ENCODE data around the gene SERTAD3. TPM values are rescaled to one million over a fixed set of nuclear protein-coding genes. Genes with fewer than 3 reads are reported as not detected.
"Not testable (repeated sequence)": the region's sequence is repeated elsewhere in the genome, so short reads cannot be mapped to it uniquely, and the experiment has no call there.

Gene SERTAD3
- total RNA-seq, 1 donor from 2014 or later = 38.8 TPM

GRCh38 chr19:40457953-40458596 is 13.9 kb upstream of the SERTAD3 start:
- no peak for DNase-seq (ENCODE audit: low spot score)

DNA sequence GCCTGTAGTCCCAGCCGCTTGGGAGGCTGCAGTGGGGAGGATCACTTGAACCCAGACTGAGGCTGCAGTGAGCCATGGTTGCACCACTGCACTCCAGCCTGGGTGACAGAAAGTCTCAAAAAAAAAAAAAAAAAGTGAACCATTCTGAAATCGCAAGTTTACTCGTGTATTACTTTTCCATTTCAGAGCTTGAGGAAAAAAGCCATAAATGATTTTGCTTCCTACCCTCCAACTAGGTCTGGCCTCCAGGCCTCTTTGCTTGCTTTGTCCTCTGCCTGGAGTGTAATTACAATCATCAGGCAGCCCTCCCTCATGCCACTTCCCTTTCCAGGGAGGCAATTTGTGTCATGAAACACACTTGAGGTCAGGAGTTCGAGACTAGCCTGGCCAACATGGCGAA is 12.9 kb upstream of the SERTAD3 start:
- no peak for DNase-seq (ENCODE audit: low spot score)

- DNase-seq (ENCODE audit: low spot score) = not testable (repeated sequence)
These were observed 9.8 kb upstream of the SERTAD3 start for GRCh38 chr19:40453943-40454342.

DNA sequence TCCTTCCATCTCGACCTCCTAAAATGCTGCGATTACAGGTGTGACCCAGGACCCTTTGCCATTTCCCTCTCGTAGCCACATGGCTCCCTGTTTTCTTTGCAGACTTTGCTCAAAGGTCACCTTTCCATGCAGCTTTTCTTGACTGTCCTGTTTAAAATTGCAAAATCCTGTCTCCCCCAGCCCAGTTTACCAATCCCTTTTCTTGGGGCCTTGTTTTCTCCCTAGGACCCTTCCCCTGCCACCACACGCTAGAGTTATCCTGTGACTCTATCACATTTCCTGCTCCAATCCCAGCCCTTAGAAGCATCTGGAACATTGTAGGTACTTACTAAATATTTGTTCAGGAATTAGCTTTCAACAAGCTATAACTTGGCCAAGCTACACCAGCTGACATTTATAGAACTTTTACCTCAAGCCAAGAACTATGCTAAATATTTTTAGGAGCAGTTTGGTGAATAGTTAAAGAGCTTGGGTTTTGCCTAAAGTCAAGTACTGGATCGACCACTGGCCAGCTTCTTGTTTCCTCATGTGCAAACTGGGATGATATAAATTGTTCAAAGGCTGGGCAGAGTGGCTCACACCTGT is 9.1 kb upstream of the SERTAD3 start:
- no peak for DNase-seq (ENCODE audit: low spot score)

DNA sequence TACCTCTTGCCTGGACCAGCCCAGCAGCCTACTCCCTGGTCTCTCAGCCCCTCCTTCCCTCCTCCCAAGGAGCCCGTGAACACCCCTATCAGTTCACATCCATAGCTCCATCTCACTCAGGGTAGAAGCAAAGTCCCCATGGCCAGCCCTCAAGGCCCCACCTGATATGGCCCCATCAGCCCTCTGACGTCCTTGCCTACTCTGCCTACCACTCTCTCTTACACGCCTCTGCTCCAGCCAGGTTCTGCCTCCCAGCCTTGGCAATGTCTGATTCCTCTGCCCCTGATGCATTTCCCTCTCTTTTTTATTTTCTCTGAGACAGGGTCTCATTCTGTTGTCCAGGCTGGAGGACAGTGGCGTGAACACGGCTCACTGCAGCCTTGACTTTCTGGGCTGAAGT is 7.9 kb upstream of the SERTAD3 start:
- no peak for DNase-seq (ENCODE audit: low spot score)

- no peak for DNase-seq (ENCODE audit: low spot score)
These were observed 6.5 kb upstream of the SERTAD3 start for GRCh38 chr19:40450664-40451063.

GRCh38 chr19:40449506-40449905 is 5.4 kb upstream of the SERTAD3 start:
- no peak for DNase-seq (ENCODE audit: low spot score)

GRCh38 chr19:40446263-40446784 is 2.2 kb upstream of the SERTAD3 start:
- no peak for DNase-seq (ENCODE audit: low spot score)

DNA sequence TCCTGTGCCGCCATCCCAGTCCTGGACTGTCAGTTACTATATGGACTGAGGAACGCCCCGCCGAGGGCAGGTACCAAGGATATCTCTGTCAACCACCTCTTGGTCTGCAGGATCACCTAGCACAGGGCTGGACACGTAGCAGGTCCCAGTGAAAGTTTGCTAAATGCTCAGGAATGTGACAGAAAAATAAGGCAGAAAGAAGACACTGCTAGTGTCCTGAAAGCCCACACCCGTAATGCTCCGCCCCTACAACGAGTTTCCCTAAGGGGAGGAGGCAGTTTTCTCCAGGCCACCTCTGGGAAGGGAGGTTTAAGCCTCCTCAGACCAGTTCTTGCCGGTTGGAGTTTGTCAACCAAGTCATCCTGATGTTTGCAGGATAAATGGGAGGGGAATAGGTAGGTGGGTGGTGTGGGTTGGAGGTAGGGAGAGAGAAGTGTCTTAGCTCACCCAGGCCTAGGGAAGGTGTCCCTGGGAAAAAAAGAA is 1.7 kb upstream of the SERTAD3 start:
- no peak for DNase-seq (ENCODE audit: low spot score)

DNA sequence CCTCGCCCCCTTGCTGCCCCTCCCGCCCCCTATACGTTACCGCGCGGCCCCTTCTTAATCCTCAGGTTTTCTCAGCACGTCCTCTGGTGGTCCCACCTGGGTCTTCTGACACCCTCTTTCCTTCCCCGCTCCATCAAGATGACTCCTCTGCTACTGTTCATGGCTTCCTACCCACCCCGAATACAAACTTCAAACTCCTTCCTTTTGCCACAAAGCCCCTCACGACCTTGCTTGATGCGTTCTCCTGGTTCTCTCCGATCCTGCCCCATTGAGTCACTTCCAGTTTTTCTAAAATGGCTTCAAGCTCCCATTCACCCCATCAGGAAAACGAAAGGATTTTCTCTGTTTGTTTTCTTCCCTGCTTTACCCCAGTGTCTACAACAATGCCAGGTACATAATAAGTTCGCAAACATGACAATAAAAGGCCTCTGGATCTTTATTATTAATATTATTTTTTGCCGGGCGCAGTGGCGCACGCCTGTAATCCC is 734 bp upstream of the SERTAD3 start:
- DNase-seq (ENCODE audit: low spot score) = no peak

GRCh38 chr19:40443131-40443999 is 770 bp downstream of the SERTAD3 start:
- DNase-seq (ENCODE audit: low spot score) = peak; percentile 100

DNA sequence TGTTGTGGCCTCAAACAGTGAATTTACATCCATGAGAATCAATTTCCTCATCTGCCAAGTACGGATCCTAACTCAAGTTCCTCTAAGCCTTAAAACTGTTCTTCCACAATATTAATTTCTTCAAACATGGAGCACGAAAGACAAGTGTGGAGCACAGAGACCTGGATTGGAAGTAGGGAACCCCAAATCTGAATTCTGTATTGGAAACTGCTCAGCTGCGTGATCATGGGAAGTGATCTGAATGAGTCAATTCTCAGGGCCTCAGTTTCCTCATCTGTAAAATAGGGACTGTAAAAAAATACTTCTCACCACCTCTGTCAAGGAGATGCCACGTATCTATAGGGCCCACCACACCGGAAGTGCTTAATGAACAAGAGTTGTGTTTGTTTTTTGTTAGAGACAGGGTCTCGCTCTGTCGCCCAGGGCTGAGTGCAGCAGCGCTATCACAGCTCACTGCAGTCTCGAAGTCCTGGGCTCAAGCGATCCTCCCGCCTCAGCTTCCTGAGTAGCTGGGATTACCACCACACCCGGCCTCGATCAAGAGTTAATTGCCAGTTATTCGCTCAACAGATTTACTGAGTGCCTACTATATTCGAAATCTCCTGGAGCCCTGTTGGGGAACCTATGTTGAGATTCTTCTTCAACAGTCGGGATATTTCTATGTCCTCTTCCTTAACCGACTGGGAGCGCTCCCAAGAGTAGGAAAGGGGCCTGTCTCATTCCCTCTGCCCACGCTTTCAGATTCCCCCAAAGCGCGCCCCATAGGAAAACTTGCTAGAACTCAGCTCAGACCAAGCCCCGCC is 1.6 kb downstream of the SERTAD3 start:
- no peak for DNase-seq (ENCODE audit: low spot score)

GRCh38 chr19:40441719-40442253 is 2.3 kb downstream of the SERTAD3 start:
- no peak for DNase-seq (ENCODE audit: low spot score)

DNA sequence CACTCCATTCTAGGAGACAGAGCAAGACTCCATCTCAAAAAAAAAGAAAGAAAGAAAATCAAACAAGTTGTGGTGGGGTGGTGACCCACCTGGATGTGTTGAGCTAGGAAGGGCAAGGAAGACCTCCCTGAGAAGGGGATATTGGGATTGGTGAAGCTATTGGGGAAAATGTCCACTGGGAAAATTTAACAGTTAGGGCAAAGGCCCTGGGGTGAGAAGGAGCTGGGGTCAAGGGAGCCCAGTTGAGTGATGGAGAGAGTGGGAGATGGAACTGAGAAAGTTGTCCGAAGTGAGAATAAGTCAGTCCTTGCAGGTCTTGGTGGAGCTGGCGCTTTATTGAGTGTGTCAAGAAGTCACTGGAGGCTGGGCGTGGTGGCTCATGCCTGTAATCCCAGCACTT is 5.9 kb downstream of the SERTAD3 start:
- DNase-seq (ENCODE audit: low spot score) = no peak

- peak; percentile 85 for DNase-seq (ENCODE audit: low spot score)
These were observed 10.5 kb downstream of the SERTAD3 start for GRCh38 chr19:40433391-40434216.

DNA sequence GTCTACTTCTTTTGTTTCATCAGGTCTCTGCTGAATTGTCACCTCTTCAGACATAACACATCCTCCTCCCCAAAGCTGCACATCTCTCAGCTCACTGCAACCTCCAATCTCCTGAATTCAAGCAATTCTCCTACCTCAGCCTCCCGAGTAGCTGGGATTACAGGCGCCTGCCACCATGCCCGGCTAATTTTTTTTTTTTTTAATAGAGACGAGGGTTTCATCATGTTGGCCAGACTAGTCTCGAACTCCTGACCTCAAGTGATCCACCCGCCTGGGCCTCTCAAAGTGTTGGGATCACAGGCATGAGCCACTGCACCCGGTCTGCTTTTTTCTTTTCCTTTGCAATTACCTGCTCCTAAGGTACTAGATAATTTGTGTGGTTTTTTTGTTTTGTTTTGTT is 11.4 kb downstream of the SERTAD3 start:
- not testable (repeated sequence) for DNase-seq (ENCODE audit: low spot score)

- no peak for DNase-seq (ENCODE audit: low spot score)
These were observed 12.4 kb downstream of the SERTAD3 start for GRCh38 chr19:40431698-40432097.

DNA sequence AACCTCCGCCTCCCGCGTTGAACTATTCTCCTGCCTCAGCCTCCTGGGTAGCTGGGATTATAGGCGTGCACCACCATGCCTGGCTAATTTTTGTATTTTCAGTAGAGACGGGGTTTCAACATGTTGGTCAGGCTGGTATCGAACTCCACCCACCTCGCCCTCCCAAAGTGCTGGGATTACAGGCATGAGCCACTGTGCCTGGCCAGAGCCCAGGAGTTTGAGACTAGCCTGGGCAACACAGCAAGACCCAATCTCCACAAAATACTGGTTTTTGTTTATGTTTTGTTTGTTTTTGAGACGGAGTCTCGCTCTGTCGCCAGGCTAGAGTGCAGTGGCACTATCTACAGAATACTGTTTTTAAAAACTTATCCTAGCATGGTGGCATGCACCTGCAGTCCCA is 13.9 kb downstream of the SERTAD3 start:
- not testable (repeated sequence) for DNase-seq (ENCODE audit: low spot score)

- DNase-seq (ENCODE audit: low spot score) = not testable (repeated sequence)
These were observed 15.9 kb downstream of the SERTAD3 start for GRCh38 chr19:40428197-40428596.
